Sigmoid colon (tissue), 4 donors: ENCODE measurements around the gene TARM1.

ENCODE experiments used
- CTCF ChIP-seq, 4 experiments: fragments of 450-650 bp in 3 of 4; fragments of 200-600 bp in 1 of 4; IDR thresholded peaks; one replicate each; pipeline ENCODE4 v1.5.1; 2016 to 2019; ENCODE audit warnings: antibody characterized with exemption in 4 of 4, mild to moderate bottlenecking in 3 of 4, moderate library complexity in 2 of 4
- POLR2A ChIP-seq, 2 donors: fragments of 450-650 bp; IDR thresholded peaks; one replicate each; pipeline ENCODE4 v1.6.1; 2016; ENCODE audit warnings: antibody characterized with exemption in 2 of 2, mild to moderate bottlenecking in 2 of 2, moderate library complexity in 2 of 2
- POLR2AphosphoS5 ChIP-seq, 4 donors: sonication (generic); formaldehyde crosslinking; IDR thresholded peaks; one replicate each; pipeline ENCODE4 v1.6.1; 2017; ENCODE audit warnings: antibody characterized with exemption in 4 of 4

- TF ChIP-seq CTCF (IDR thresholded peaks at IDR 0.05), result no peak
- TF ChIP-seq POLR2AphosphoS5 (IDR thresholded peaks at IDR 0.05), result no peak
- no peak for TF ChIP-seq POLR2A (IDR thresholded peaks at IDR 0.05)
Observed at GRCh38 chr19:54026656-54027055, 54.5 kb downstream of the TARM1 start.
